Left renal pelvis (tissue), 4 donors: Measurements from ENCODE around the gene WDR75. TPM values are rescaled to one million over a fixed set of nuclear protein-coding genes. Genes with fewer than 3 reads are reported as not detected.

Experiments
- polyA plus RNA-seq, 4 donors: library from polyadenylated mRNA; unstranded; fragments of 120-200 nt; gene quantifications; one replicate each; pipeline ENCODE4 v1.2.1, GENCODE V29; 2013; ENCODE audit not compliant: insufficient read length in 4 of 4

The WDR75 gene
- polyA plus RNA-seq, 4 donors, result 44.6 to 57.1 (median 49.2) TPM

Other genes starting within 250 kb of the WDR75 start
- 100 to 1,000 TPM; 103 to 145 (median 121) TPM for gene SLC40A1, start 139.3 kb downstream of the WDR75 start, polyA plus RNA-seq
- 10 to 100 TPM; 52.2 to 72.0 (median 60.1) TPM for gene ASNSD1, start 220.0 kb downstream of the WDR75 start, polyA plus RNA-seq
- gene ANKAR, start 233.2 kb downstream of the WDR75 start, polyA plus RNA-seq, result 10 to 100 TPM in 2 of 4 donors, 1 to 10 TPM in 2; 8.8 to 11.4 (median 10.0) TPM